ENCODE data around the gene PHF14. TPM values are rescaled to one million over a fixed set of nuclear protein-coding genes. Genes with fewer than 3 reads are reported as not detected.

Gene PHF14
- total and polyA plus RNA-seq, 4 donors = 6.9 to 24.4 (median 15.3) TPM

DNA sequence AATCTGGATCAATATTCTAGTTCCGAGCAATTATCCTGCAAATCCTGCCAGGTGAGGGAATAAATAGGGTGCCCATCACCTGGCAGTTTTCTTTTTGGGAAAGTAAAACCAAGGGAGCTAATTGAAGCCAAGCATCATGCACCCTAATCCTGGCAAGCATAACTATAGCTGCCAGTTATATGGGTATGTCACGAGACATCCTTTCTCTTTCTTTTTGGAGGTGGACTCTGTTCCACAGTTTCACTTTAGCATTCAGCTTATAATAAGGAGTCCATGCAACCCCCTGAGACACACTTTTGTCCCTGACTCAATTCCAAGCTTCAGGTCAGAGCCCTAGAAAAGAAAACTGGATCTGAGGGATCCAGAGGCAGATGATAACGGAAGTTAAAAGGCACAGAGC lies 222.5 kb downstream of the PHF14 start:
- Histone ChIP-seq H3K4me3 (ENCODE audit: low read depth in 1 of 3, low read length in 3 of 3) (peak overlapping the region; percentile 54 to 82 (median 62)), H3K9me3 (ENCODE audit: control insufficient read depth in 4 of 4, low read length in 3 of 4) (no peaks in the 10 kb centered on the region), H3K27me3 (ENCODE audit: control insufficient read depth in 4 of 4, insufficient read depth in 4 of 4, low read length in 3 of 4) (no peaks in the 10 kb centered on the region), H3K36me3 (ENCODE audit: control insufficient read depth in 4 of 4, insufficient read depth in 3 of 4, low read depth in 1 of 4, low read length in 3 of 4) (peaks cover 0 to 18% (median 5%) of the 10 kb centered on the region in 4 donors), H3K4me1 (ENCODE audit: control insufficient read depth in 4 of 4, insufficient read depth in 4 of 4, low read length in 3 of 4) (peaks cover 5 to 32% (median 14%) of the 10 kb centered on the region in 4 donors), H3K9ac (ENCODE audit: low read depth in 1 of 2, low read length in 2 of 2) (peak overlapping the region in 1 of 2 donors; percentile 33), H3K27ac (ENCODE audit: low read depth in 1 of 2, low read length in 2 of 2) (peak overlapping the region in 1 of 2 donors; percentile 82)
- WGBS = 29% methylated on average over 3 of the region's 3 CpGs
- TF ChIP-seq YY1 (IDR thresholded peaks at IDR 0.05) (no peak), RAD21 (IDR thresholded peaks at IDR 0.05) (no peak), SP1 (IDR thresholded peaks at IDR 0.05) (no peak), JUND (IDR thresholded peaks at IDR 0.05) (no peak), GABPA (IDR thresholded peaks at IDR 0.05 in 1 of 2, conservative IDR thresholded peaks at IDR 0.05 in 1 of 2) (no peak), FOXA2 (IDR thresholded peaks at IDR 0.05) (no peak)
- TF ChIP-seq, protein P1, sequence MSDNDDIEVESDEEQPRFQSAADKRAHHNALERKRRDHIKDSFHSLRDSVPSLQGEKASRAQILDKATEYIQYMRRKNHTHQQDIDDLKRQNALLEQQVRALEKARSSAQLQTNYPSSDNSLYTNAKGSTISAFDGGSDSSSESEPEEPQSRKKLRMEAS (IDR thresholded peaks at IDR 0.05) = no peak
- DNase-seq (ENCODE audit: low spot score) = no peak

DNA sequence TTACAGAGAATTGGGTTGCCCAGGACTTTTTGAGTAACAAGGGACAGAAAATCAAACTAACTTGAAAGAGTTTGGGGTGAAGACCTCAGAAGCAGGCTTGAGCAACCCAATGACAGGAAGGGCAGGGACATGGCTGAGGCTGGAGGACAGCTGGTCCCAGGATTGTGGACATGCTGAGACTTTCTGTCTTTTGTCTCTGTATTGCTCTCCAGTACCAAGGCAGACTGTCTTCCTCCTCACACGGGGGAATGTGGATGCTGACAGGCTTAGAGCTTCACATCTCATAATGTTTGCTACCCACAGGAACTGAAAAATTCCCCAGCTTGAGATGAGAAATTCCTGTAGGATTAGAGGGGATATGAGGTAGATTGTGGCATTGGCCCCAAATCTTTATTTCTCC lies 229.6 kb downstream of the PHF14 start:
- no peaks in the 10 kb centered on the region for H3K9me3 ChIP-seq (ENCODE audit: control insufficient read depth in 4 of 4, low read length in 3 of 4)

More for the DNA sequence above, 229.6 kb downstream of the PHF14 start:
- 87% methylated on average over 1 of the region's 1 CpG for WGBS
- TF ChIP-seq GABPA (IDR thresholded peaks at IDR 0.05 in 1 of 2, conservative IDR thresholded peaks at IDR 0.05 in 1 of 2) (no peak), FOXA2 (IDR thresholded peaks at IDR 0.05) (no peak), HNF4G (IDR thresholded peaks at IDR 0.05) (no peak), FOXA1 (IDR thresholded peaks at IDR 0.05) (no peak), YY1 (IDR thresholded peaks at IDR 0.05) (no peak), SP1 (IDR thresholded peaks at IDR 0.05) (no peak), TAF1 (conservative IDR thresholded peaks at IDR 0.05) (no peak), EGR1 (IDR thresholded peaks at IDR 0.05; ENCODE audit: low read depth in 2 of 2) (no peak), RAD21 (IDR thresholded peaks at IDR 0.05) (no peak), JUND (IDR thresholded peaks at IDR 0.05) (no peak), HNF4A (conservative IDR thresholded peaks at IDR 0.05) (no peak), RXRA (IDR thresholded peaks at IDR 0.05) (no peak)
- TF ChIP-seq, protein P2, sequence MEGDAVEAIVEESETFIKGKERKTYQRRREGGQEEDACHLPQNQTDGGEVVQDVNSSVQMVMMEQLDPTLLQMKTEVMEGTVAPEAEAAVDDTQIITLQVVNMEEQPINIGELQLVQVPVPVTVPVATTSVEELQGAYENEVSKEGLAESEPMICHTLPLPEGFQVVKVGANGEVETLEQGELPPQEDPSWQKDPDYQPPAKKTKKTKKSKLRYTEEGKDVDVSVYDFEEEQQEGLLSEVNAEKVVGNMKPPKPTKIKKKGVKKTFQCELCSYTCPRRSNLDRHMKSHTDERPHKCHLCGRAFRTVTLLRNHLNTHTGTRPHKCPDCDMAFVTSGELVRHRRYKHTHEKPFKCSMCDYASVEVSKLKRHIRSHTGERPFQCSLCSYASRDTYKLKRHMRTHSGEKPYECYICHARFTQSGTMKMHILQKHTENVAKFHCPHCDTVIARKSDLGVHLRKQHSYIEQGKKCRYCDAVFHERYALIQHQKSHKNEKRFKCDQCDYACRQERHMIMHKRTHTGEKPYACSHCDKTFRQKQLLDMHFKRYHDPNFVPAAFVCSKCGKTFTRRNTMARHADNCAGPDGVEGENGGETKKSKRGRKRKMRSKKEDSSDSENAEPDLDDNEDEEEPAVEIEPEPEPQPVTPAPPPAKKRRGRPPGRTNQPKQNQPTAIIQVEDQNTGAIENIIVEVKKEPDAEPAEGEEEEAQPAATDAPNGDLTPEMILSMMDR (IDR thresholded peaks at IDR 0.05; ENCODE audit: low read depth, low read length, missing input control) = no peak
- TF ChIP-seq, protein P3, sequence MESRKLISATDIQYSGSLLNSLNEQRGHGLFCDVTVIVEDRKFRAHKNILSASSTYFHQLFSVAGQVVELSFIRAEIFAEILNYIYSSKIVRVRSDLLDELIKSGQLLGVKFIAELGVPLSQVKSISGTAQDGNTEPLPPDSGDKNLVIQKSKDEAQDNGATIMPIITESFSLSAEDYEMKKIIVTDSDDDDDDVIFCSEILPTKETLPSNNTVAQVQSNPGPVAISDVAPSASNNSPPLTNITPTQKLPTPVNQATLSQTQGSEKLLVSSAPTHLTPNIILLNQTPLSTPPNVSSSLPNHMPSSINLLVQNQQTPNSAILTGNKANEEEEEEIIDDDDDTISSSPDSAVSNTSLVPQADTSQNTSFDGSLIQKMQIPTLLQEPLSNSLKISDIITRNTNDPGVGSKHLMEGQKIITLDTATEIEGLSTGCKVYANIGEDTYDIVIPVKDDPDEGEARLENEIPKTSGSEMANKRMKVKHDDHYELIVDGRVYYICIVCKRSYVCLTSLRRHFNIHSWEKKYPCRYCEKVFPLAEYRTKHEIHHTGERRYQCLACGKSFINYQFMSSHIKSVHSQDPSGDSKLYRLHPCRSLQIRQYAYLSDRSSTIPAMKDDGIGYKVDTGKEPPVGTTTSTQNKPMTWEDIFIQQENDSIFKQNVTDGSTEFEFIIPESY (IDR thresholded peaks at IDR 0.05) = no peak
- TF ChIP-seq, protein P4, sequence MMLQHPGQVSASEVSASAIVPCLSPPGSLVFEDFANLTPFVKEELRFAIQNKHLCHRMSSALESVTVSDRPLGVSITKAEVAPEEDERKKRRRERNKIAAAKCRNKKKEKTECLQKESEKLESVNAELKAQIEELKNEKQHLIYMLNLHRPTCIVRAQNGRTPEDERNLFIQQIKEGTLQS (IDR thresholded peaks at IDR 0.05) = no peak
- TF ChIP-seq, protein P5, sequence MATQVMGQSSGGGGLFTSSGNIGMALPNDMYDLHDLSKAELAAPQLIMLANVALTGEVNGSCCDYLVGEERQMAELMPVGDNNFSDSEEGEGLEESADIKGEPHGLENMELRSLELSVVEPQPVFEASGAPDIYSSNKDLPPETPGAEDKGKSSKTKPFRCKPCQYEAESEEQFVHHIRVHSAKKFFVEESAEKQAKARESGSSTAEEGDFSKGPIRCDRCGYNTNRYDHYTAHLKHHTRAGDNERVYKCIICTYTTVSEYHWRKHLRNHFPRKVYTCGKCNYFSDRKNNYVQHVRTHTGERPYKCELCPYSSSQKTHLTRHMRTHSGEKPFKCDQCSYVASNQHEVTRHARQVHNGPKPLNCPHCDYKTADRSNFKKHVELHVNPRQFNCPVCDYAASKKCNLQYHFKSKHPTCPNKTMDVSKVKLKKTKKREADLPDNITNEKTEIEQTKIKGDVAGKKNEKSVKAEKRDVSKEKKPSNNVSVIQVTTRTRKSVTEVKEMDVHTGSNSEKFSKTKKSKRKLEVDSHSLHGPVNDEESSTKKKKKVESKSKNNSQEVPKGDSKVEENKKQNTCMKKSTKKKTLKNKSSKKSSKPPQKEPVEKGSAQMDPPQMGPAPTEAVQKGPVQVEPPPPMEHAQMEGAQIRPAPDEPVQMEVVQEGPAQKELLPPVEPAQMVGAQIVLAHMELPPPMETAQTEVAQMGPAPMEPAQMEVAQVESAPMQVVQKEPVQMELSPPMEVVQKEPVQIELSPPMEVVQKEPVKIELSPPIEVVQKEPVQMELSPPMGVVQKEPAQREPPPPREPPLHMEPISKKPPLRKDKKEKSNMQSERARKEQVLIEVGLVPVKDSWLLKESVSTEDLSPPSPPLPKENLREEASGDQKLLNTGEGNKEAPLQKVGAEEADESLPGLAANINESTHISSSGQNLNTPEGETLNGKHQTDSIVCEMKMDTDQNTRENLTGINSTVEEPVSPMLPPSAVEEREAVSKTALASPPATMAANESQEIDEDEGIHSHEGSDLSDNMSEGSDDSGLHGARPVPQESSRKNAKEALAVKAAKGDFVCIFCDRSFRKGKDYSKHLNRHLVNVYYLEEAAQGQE (IDR thresholded peaks at IDR 0.05) = no peak
- no peaks in the 10 kb centered on the region for H3K4me1 ChIP-seq (ENCODE audit: control insufficient read depth in 4 of 4, insufficient read depth in 4 of 4, low read length in 3 of 4)
- H3K27me3 ChIP-seq (ENCODE audit: control insufficient read depth in 4 of 4, insufficient read depth in 4 of 4, low read length in 3 of 4) = no peaks in the 10 kb centered on the region
- DNase-seq (ENCODE audit: low spot score) = no peak
- no peak overlapping the region for H3K4me3 ChIP-seq (ENCODE audit: low read depth in 1 of 3, low read length in 3 of 3)
- H3K9ac ChIP-seq (ENCODE audit: low read depth in 1 of 2, low read length in 2 of 2) = no peak overlapping the region
- peaks cover 0 to 36% (median 13%) of the 10 kb centered on the region in 4 donors for H3K36me3 ChIP-seq (ENCODE audit: control insufficient read depth in 4 of 4, insufficient read depth in 3 of 4, low read depth in 1 of 4, low read length in 3 of 4)
- no peak overlapping the region for H3K27ac ChIP-seq (ENCODE audit: low read depth in 1 of 2, low read length in 2 of 2)
